HUES64 (cell line): ENCODE data around the gene L3MBTL4. TPM values are rescaled to one million over a fixed set of nuclear protein-coding genes. Genes with fewer than 3 reads are reported as not detected.
A peak's percentile ranks its signal among the peaks of the same experiment; 100 is the strongest.

Experiments
- H3K27ac ChIP-seq: 2 replicates; pipeline ENCODE4 v1.7.0; 2013; ENCODE audit warnings: low read depth, low read length, inconsistent platforms
- H3K27me3 ChIP-seq: 2 replicates; pipeline ENCODE4 v1.6.1; 2013; ENCODE audit warnings: mild to moderate bottlenecking, low read length; ENCODE audit not compliant: insufficient read depth
- H3K36me3 ChIP-seq: 2 replicates; pipeline ENCODE4 v1.6.1; 2013; ENCODE audit warnings: mild to moderate bottlenecking, low read length; ENCODE audit not compliant: insufficient read depth
- H3K4me1 ChIP-seq: 2 replicates; pipeline ENCODE4 v1.6.1; 2013; ENCODE audit warnings: mild to moderate bottlenecking, low read length, moderate library complexity; ENCODE audit not compliant: insufficient read depth
- H3K4me3 ChIP-seq: 2 replicates; pipeline ENCODE4 v1.5.1; 2013; ENCODE audit warnings: mild to moderate bottlenecking, low read length, moderate library complexity
- H3K9ac ChIP-seq: 2 replicates; pipeline ENCODE4 v1.6.1; 2013; ENCODE audit warnings: mild to moderate bottlenecking, low read depth, low read length
- H3K9me3 ChIP-seq: 2 replicates; pipeline ENCODE4 v1.6.1; 2013; ENCODE audit warnings: low read depth, low read length; ENCODE audit not compliant: insufficient read depth
- WGBS: fragments of 150-250, 120-280 bp; methylation state at CpG from one replicate; pipeline ENCODE4 v1.1.7; 2013; ENCODE audit warnings: missing lambda C conversion rate; 5-methylcytosine and 5-hydroxymethylcytosine counted together
- polyA plus RNA-seq, 2 experiments: library from polyadenylated mRNA; stranded (reverse); fragments of 50-300 nt; gene quantifications; one replicate each; pipeline ENCODE4 v1.2.3, GENCODE V29; 2013

L3MBTL4 gene
- polyA plus RNA-seq (2013, experiment 1 of 2) = 0.35 TPM
- polyA plus RNA-seq (2013, experiment 2 of 2) = 0.51 TPM

GRCh38 chr18:6414723-6415417 lies at the start of gene L3MBTL4:
TSS of gene L3MBTL4 (minus strand) at chr18:6414911. CDS start at chr18:6311625, 103,286 bp downstream.
- Histone ChIP-seq H3K9me3 (no peaks in the 10 kb centered on the region), H3K4me3 (peak within 1 kb of the TSS; percentile 74), H3K27me3 (peaks cover 42% of the 10 kb centered on the region), H3K36me3 (no peaks in the 10 kb centered on the region), H3K4me1 (peaks cover 5% of the 10 kb centered on the region; the same call in 1 of the 2 replicates), H3K27ac (no peak within 1 kb of the TSS), H3K9ac (peak within 1 kb of the TSS; percentile 60)
- under 1% methylated on average over 67 of the region's 67 CpGs for WGBS

- no peak overlapping the region for H3K9ac ChIP-seq
- no peaks in the 10 kb centered on the region for H3K4me1 ChIP-seq
- H3K9me3 ChIP-seq = no peaks in the 10 kb centered on the region
- H3K36me3 ChIP-seq = no peaks in the 10 kb centered on the region
- no peak overlapping the region for H3K27ac ChIP-seq
- H3K27me3 ChIP-seq = no peaks in the 10 kb centered on the region
- no peak overlapping the region for H3K4me3 ChIP-seq
These were observed 37.5 kb upstream of the L3MBTL4 start for GRCh38 chr18:6452194-6452593.

GRCh38 chr18:6449213-6449612 lies 34.5 kb upstream of the L3MBTL4 start:
- Histone ChIP-seq H3K9me3 (no peaks in the 10 kb centered on the region), H3K9ac (no peak overlapping the region), H3K27me3 (no peaks in the 10 kb centered on the region), H3K27ac (no peak overlapping the region), H3K4me1 (peaks cover 9% of the 10 kb centered on the region; the same call in 1 of the 2 replicates), H3K36me3 (no peaks in the 10 kb centered on the region), H3K4me3 (no peak overlapping the region)
- WGBS = 90% methylated on average over 5 of the region's 5 CpGs

GRCh38 chr18:6444466-6445228 lies 29.9 kb upstream of the L3MBTL4 start:
- Histone ChIP-seq H3K27ac (no peak overlapping the region), H3K9me3 (no peaks in the 10 kb centered on the region), H3K4me3 (no peak overlapping the region), H3K36me3 (no peaks in the 10 kb centered on the region), H3K4me1 (peaks cover 9% of the 10 kb centered on the region; the same call in 1 of the 2 replicates), H3K27me3 (no peaks in the 10 kb centered on the region), H3K9ac (no peak overlapping the region)
- whole genome bisulfite sequencing = 66% methylated on average over 2 of the region's 2 CpGs

GRCh38 chr18:6441200-6441599 lies 26.5 kb upstream of the L3MBTL4 start:
- no peaks in the 10 kb centered on the region for H3K27me3 ChIP-seq
- WGBS = 95% methylated on average over 2 of the region's 2 CpGs
- H3K9ac ChIP-seq = no peak overlapping the region
- no peak overlapping the region for H3K4me3 ChIP-seq
- H3K36me3 ChIP-seq = no peaks in the 10 kb centered on the region
- peaks cover 9% of the 10 kb centered on the region; the same call in 1 of the 2 replicates for H3K4me1 ChIP-seq
- no peak overlapping the region for H3K27ac ChIP-seq
- H3K9me3 ChIP-seq = no peaks in the 10 kb centered on the region

GRCh38 chr18:6437937-6438818 lies 23.5 kb upstream of the L3MBTL4 start:
- H3K36me3 ChIP-seq = no peaks in the 10 kb centered on the region
- no peak overlapping the region for H3K9ac ChIP-seq
- H3K4me1 ChIP-seq = no peaks in the 10 kb centered on the region
- H3K27me3 ChIP-seq = no peaks in the 10 kb centered on the region
- 93% methylated on average over 12 of the region's 13 CpGs for WGBS
- no peak overlapping the region for H3K27ac ChIP-seq
- no peaks in the 10 kb centered on the region for H3K9me3 ChIP-seq
- H3K4me3 ChIP-seq = no peak overlapping the region

- no peak overlapping the region for H3K9ac ChIP-seq
- WGBS = no CpG with 5 or more reads among the region's 1 CpG
- no peaks in the 10 kb centered on the region for H3K4me1 ChIP-seq
- H3K36me3 ChIP-seq = no peaks in the 10 kb centered on the region
- H3K27ac ChIP-seq = no peak overlapping the region
- no peaks in the 10 kb centered on the region for H3K27me3 ChIP-seq
- no peaks in the 10 kb centered on the region for H3K9me3 ChIP-seq
- no peak overlapping the region for H3K4me3 ChIP-seq
These were observed 21.0 kb upstream of the L3MBTL4 start for GRCh38 chr18:6435731-6436130.

- H3K4me1 ChIP-seq = no peaks in the 10 kb centered on the region
- H3K9me3 ChIP-seq = no peaks in the 10 kb centered on the region
- no peaks in the 10 kb centered on the region for H3K36me3 ChIP-seq
- H3K4me3 ChIP-seq = no peak overlapping the region
- WGBS = 96% methylated on average over 6 of the region's 6 CpGs
- no peaks in the 10 kb centered on the region for H3K27me3 ChIP-seq
- H3K27ac ChIP-seq = no peak overlapping the region
- no peak overlapping the region for H3K9ac ChIP-seq
These were observed 20.4 kb upstream of the L3MBTL4 start for GRCh38 chr18:6434987-6435709.

GRCh38 chr18:6434481-6434880 lies 19.8 kb upstream of the L3MBTL4 start:
- 91% methylated on average over 4 of the region's 5 CpGs for WGBS
- no peaks in the 10 kb centered on the region for H3K36me3 ChIP-seq
- H3K27ac ChIP-seq = no peak overlapping the region
- no peak overlapping the region for H3K4me3 ChIP-seq
- no peaks in the 10 kb centered on the region for H3K4me1 ChIP-seq
- no peaks in the 10 kb centered on the region for H3K9me3 ChIP-seq
- H3K27me3 ChIP-seq = no peaks in the 10 kb centered on the region
- no peak overlapping the region for H3K9ac ChIP-seq

- WGBS = 74% methylated on average over 19 of the region's 19 CpGs
- H3K27ac ChIP-seq = no peak overlapping the region
- no peaks in the 10 kb centered on the region for H3K36me3 ChIP-seq
- no peak overlapping the region for H3K4me3 ChIP-seq
- H3K27me3 ChIP-seq = no peaks in the 10 kb centered on the region
- H3K4me1 ChIP-seq = no peaks in the 10 kb centered on the region
- no peaks in the 10 kb centered on the region for H3K9me3 ChIP-seq
- H3K9ac ChIP-seq = no peak overlapping the region
These were observed 17.1 kb upstream of the L3MBTL4 start for GRCh38 chr18:6431659-6432318.
